Mesothelial cell of epicardium (in vitro differentiated cells): ENCODE data around the gene STK33. TPM values are rescaled to one million over a fixed set of nuclear protein-coding genes. Genes with fewer than 3 reads are reported as not detected.

Experiments used
- DNase-seq, 2 experiments: peaks; one replicate each; pipeline ENCODE4 v3.0.0; 2021; ENCODE audit warnings: low spot score in 2 of 2; ENCODE audit not compliant: unreplicated experiment in 2 of 2
- H3K27ac Mint-ChIP-seq: 2 replicates; pipeline ENCODE4 v1.8.0; 2021; ENCODE audit warnings: mixed read lengths
- H3K27me3 Mint-ChIP-seq: 2 replicates; pipeline ENCODE4 v1.8.0; 2021; ENCODE audit warnings: low read depth, mixed read lengths
- H3K36me3 Mint-ChIP-seq: 2 replicates; pipeline ENCODE4 v1.8.0; 2021; ENCODE audit warnings: mixed read lengths
- H3K4me1 Mint-ChIP-seq: 2 replicates; pipeline ENCODE4 v1.8.0; 2021; ENCODE audit warnings: mixed read lengths
- H3K4me3 Mint-ChIP-seq: 2 replicates; pipeline ENCODE4 v1.8.0; 2021; ENCODE audit warnings: mild to moderate bottlenecking, moderate library complexity, mixed read lengths
- H3K9me3 Mint-ChIP-seq: 2 replicates; pipeline ENCODE4 v1.8.0; 2021; ENCODE audit warnings: mixed read lengths
- CTCF ChIP-seq: fragments of 200-600 bp; sonication (generic); IDR thresholded peaks from one replicate; pipeline ENCODE4 v1.5.0; 2021; ENCODE audit warnings: antibody characterized with exemption; ENCODE audit not compliant: unreplicated experiment
- total RNA-seq: library from RNA; stranded (reverse); gene quantifications from 3 replicates; pipeline ENCODE4 v1.2.1, GENCODE V29; 2021

Gene STK33
- total RNA-seq, 1 donor from 2014 or later, result 12.2 TPM

GRCh38 chr11:8357505-8357888 is 236.5 kb downstream of the STK33 start:
- Mint-ChIP-seq H3K4me3 (no peak overlapping the region), H3K4me1 (peaks cover 28% of the 10 kb centered on the region), H3K9me3 (no peaks in the 10 kb centered on the region), H3K36me3 (no peaks in the 10 kb centered on the region), H3K27me3 (no peaks in the 10 kb centered on the region), H3K27ac (no peak overlapping the region)
- no peak for DNase-seq
- no peak for TF ChIP-seq CTCF

GRCh38 chr11:8356721-8357504 is 237.1 kb downstream of the STK33 start:
- peaks cover 2% of the 10 kb centered on the region for H3K27me3 Mint-ChIP-seq
- no peaks in the 10 kb centered on the region for H3K36me3 Mint-ChIP-seq
- H3K9me3 Mint-ChIP-seq, result no peaks in the 10 kb centered on the region
- H3K27ac Mint-ChIP-seq, result no peak overlapping the region
- no peak for TF ChIP-seq CTCF
- no peak overlapping the region for H3K4me3 Mint-ChIP-seq
- peaks cover 28% of the 10 kb centered on the region for H3K4me1 Mint-ChIP-seq
- DNase-seq, result no peak

- Mint-ChIP-seq H3K27ac (peak overlapping the region; percentile 6), H3K4me1 (peaks cover 28% of the 10 kb centered on the region)
- no peak for DNase-seq
Observed at GRCh38 chr11:8356216-8356615, 237.8 kb downstream of the STK33 start.

GRCh38 chr11:8355416-8355742 is 238.6 kb downstream of the STK33 start:
- Mint-ChIP-seq H3K27ac (no peak overlapping the region), H3K4me3 (no peak overlapping the region), H3K9me3 (no peaks in the 10 kb centered on the region), H3K4me1 (peaks cover 28% of the 10 kb centered on the region), H3K36me3 (no peaks in the 10 kb centered on the region), H3K27me3 (peaks cover 2% of the 10 kb centered on the region)
- no peak for TF ChIP-seq CTCF
- no peak for DNase-seq

More at GRCh38 chr11:8356216-8356615, 237.8 kb downstream of the STK33 start:
- Mint-ChIP-seq H3K36me3 (no peaks in the 10 kb centered on the region), H3K9me3 (no peaks in the 10 kb centered on the region), H3K27me3 (peaks cover 2% of the 10 kb centered on the region), H3K4me3 (no peak overlapping the region)
- no peak for TF ChIP-seq CTCF

GRCh38 chr11:8354622-8355415 is 239.2 kb downstream of the STK33 start:
- peak overlapping the region; percentile 71 for H3K27ac Mint-ChIP-seq
- peaks cover 6% of the 10 kb centered on the region for H3K27me3 Mint-ChIP-seq
- no peak for DNase-seq

More at GRCh38 chr11:8354622-8355415, 239.2 kb downstream of the STK33 start:
- Mint-ChIP-seq H3K36me3 (no peaks in the 10 kb centered on the region), H3K4me3 (peak overlapping the region; percentile 25), H3K4me1 (peaks cover 28% of the 10 kb centered on the region), H3K9me3 (no peaks in the 10 kb centered on the region)
- TF ChIP-seq CTCF, result no peak
